Measurements from ENCODE around the gene LRCH3. TPM values are rescaled to one million over a fixed set of nuclear protein-coding genes. Genes with fewer than 3 reads are reported as not detected.
"Not testable (repeated sequence)": the region's sequence is repeated elsewhere in the genome, so short reads cannot be mapped to it uniquely, and the experiment has no call there.

Gene LRCH3
- total RNA-seq, 1 donor from 2014 or later = 44.0 TPM

GRCh38 chr3:197882586-197882985, 91.5 kb downstream of the LRCH3 start:
- no peak for DNase-seq (ENCODE audit: low read depth, low spot score)

- DNase-seq (ENCODE audit: low read depth, low spot score) = no peak
Measured at GRCh38 chr3:197883541-197883940, 92.5 kb downstream of the LRCH3 start.

DNA sequence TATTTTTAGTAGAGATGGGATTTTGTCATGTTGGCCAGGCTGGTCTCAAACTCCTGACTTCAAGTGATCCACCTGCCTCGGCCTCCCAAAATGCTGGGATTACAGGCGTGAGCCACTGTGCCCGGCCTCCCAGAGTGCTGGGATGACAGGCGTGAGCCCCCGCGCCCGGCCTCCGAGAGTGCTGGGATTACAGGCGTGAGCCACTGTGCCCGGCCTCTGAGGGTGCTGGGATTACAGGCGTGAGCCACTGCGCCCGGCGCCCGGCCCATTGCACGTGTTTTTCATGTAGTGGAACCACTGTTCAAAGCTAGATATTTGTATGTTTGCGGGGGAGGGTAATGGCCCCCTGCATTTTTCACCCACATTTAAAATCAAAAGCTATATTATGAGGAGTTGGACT, 93.3 kb downstream of the LRCH3 start:
- DNase-seq (ENCODE audit: low read depth, low spot score) = not testable (repeated sequence)

GRCh38 chr3:197886052-197886451, 95.0 kb downstream of the LRCH3 start:
- not testable (repeated sequence) for DNase-seq (ENCODE audit: low read depth, low spot score)

DNA sequence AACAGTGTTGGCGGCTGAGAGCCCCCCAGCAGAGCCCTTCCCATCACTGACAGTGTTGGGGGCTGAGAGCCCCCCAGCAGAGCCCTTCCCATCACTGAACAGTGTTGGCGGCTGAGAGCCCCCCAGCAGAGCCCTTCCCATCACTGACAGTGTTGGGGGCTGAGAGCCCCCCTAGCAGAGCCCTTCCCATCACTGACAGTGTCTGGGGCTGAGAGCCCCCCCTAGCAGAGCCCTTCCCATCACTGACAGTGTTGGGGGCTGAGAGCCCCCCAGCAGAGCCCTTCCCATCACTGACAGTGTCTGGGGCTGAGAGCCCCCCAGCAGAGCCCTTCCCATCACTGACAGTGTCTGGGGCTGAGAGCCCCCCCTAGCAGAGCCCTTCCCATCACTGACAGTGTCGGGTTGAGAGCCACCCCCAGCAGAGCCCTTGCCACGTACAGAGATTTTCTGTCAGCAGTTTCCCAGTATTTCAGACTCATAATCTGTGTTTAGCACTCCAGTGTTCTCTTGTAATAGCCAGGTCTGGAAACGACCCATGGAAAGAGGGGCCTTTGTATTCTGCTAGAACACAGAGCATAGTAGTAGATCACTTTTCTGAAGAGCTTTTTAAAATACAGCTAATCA, 96.5 kb downstream of the LRCH3 start:
- not testable (repeated sequence) for DNase-seq (ENCODE audit: low read depth, low spot score)

GRCh38 chr3:197888511-197888910, 97.5 kb downstream of the LRCH3 start:
- DNase-seq (ENCODE audit: low read depth, low spot score) = no peak

DNA sequence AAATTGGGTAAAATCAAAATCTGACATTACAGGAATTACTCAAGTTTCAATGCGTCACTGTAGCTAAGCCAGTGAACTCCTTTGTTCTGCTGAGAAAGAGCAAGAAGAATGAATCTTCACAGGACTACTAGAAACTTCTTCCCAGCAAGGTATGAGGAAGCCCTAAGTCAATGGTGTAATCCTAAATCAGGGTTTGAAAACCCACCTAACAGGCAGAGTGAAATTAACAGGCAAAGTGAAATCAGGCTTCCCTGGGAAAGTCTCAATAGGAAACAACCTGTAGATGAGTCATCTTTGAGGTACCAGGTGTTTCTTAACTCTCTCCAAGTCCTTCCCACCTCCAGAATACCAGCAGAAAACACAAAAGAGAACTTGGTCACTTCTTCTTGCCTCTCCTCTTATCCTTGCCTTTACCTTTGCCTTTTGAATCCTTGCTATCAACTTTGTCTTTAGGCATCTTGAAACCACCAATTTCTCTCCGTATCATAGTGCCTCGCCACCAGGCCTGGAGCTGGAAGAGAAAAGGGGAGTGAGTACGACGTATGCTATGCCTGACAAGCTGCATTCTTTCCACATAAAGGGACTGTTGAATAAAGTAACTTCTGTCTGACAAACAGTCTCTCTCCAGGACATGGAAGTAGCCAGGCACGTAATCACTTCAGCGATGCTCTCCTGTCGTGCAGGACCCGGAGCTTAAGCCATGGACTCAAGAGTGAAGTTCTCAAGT, 98.3 kb downstream of the LRCH3 start:
- DNase-seq (ENCODE audit: low read depth, low spot score) = no peak

- no peak for DNase-seq (ENCODE audit: low read depth, low spot score)
Measured at GRCh38 chr3:197890693-197891092, 99.6 kb downstream of the LRCH3 start.

DNA sequence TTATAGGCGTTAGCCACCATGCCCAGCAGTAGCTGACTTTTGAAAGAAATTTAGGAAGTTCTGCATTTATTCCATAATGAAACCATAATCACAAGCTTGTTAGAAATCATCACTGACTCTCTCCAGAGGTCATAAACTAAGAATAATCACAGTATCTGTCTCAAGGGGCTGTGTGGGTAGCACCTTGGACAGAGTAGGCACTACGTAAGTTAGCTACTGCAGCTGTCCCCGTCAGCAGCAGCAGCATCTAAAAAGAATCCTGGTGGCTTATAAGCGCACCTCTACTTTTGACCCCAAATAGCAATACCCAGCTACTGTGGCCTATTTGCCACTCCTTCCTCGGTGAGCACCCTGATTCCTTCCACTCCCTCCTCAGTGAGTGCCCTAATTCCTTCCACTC, 101.1 kb downstream of the LRCH3 start:
- no peak for DNase-seq (ENCODE audit: low read depth, low spot score)

GRCh38 chr3:197896421-197896820, 105.4 kb downstream of the LRCH3 start:
- DNase-seq (ENCODE audit: low read depth, low spot score) = no peak

DNA sequence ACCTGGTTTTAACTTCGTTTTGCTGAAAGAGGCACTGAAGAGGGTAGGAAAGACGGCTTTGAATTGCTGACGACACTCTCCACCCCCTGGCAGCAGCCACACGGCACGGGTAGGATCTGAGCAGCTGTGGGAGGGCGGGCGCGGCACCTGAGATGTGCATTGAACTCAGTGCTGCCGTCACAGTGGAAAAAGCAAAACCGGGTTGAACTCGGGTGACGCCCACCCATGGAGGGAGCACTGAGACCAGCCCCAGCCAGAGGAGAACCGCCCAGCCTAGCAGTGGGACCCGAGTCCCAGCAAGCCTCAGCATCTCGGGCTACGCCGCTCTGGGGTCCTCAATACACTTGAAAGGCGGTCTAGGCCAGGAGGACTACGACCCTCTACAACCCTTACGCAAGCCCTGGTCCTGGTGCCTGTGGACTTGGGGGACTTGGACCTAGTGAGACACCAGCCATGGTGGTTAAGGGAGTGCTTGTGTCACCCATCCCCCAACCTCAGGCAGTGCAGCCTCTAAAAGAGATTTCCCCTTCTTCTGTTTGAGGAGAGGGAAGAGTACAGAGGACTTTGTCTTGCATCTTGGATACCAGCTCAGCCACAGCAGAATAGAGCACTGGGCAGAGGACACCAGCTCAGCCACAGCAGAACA, 108.9 kb downstream of the LRCH3 start:
- DNase-seq (ENCODE audit: low read depth, low spot score) = no peak

DNA sequence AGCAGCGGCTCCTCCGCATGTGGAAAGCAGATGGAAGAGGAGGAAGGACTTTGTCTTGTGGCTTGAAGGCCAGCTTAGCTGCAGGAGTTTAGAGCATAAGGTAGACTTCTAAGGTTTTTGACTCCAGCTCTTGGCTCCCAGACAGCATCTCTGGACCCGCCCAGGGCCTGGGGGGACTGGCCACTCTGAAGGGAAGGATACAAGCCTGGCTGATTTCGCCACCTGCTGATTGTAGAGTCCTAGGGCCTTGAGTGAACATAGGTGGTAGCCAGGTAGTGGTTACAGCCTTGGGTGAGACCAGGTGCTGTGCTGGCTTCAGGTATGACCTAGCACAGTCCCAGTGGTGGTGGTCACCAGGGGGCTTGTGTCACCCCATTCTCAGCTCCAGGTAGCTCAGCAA, 110.6 kb downstream of the LRCH3 start:
- no peak for DNase-seq (ENCODE audit: low read depth, low spot score)

- peak; percentile 57 for DNase-seq (ENCODE audit: low read depth, low spot score)
Measured at GRCh38 chr3:197906023-197906849, 115.2 kb downstream of the LRCH3 start.

- no peak for DNase-seq (ENCODE audit: low read depth, low spot score)
Measured at GRCh38 chr3:197906850-197907187, 115.8 kb downstream of the LRCH3 start.

DNA sequence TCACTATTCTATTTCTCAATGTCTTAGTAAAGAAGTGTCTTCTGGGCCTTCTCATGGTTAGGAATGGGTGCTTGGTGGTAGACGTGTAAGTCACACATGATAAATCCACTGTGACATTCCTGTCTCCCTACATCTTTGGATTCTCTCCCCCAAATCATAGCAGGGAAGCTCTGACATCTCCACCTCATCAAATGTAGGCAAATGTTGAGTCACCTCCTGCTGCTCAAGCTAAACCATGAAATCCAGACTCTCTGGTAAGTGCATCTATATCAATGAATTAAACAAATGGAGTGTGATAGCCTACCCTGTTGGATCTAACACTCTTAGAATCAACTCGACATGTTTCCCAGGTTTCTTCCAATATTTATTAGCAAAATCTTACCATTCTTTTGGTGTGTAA, 116.1 kb downstream of the LRCH3 start:
- DNase-seq (ENCODE audit: low read depth, low spot score) = no peak

DNA sequence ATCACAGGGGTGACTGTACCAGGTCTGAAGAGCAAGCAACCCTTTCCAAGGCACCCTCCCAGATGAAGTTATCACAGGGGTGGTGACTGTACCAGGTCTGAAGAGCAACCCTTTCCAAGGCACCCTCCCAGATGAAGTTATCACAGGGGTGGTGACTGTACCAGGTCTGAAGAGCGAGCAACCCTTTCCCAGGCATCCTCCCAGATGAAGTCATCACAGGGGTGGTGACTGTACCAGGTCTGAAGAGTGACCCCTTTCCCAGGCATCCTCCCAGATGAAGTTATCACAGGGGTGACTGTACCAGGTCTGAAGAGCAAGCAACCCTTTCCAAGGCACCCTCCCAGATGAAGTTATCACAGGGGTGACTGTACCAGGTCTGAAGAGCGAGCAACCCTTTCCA, 117.5 kb downstream of the LRCH3 start:
- not testable (repeated sequence) for DNase-seq (ENCODE audit: low read depth, low spot score)

- DNase-seq (ENCODE audit: low read depth, low spot score) = no peak
Measured at GRCh38 chr3:197908957-197909701, 118.1 kb downstream of the LRCH3 start.

GRCh38 chr3:197912741-197913476, 121.9 kb downstream of the LRCH3 start:
- no peak for DNase-seq (ENCODE audit: low read depth, low spot score)

GRCh38 chr3:197913641-197914380, 122.8 kb downstream of the LRCH3 start:
- no peak for DNase-seq (ENCODE audit: low read depth, low spot score)

Measured in pulmonary artery endothelial cell (primary cell).